ENCODE measurements around the gene KLHL26.
"Not testable (repeated sequence)": the region's sequence is repeated elsewhere in the genome, so short reads cannot be mapped to it uniquely, and the experiment has no call there.

KLHL26 gene

GRCh38 chr19:18667531-18668251, 30.9 kb downstream of the KLHL26 start:
- no peak for DNase-seq

- DNase-seq = no peak
These were observed 31.4 kb downstream of the KLHL26 start for GRCh38 chr19:18668252-18668631.

GRCh38 chr19:18668744-18669523, 32.1 kb downstream of the KLHL26 start:
- DNase-seq = no peak

- DNase-seq = no peak
These were observed 32.6 kb downstream of the KLHL26 start for GRCh38 chr19:18669524-18669817.

- DNase-seq = no peak
These were observed 33.1 kb downstream of the KLHL26 start for GRCh38 chr19:18669883-18670282.

- DNase-seq = no peak
These were observed 33.5 kb downstream of the KLHL26 start for GRCh38 chr19:18670312-18670711.

GRCh38 chr19:18671303-18672043, 34.6 kb downstream of the KLHL26 start:
- DNase-seq = no peak

GRCh38 chr19:18672044-18672451, 35.2 kb downstream of the KLHL26 start:
- no peak for DNase-seq

- no peak for DNase-seq
These were observed 35.9 kb downstream of the KLHL26 start for GRCh38 chr19:18672606-18673337.

- DNase-seq = peak; percentile 66
These were observed 37.8 kb downstream of the KLHL26 start for GRCh38 chr19:18674616-18675015.

- no peak for DNase-seq
These were observed 39.0 kb downstream of the KLHL26 start for GRCh38 chr19:18675779-18676178.

- DNase-seq = no peak
These were observed 39.9 kb downstream of the KLHL26 start for GRCh38 chr19:18676692-18677091.

GRCh38 chr19:18677156-18677555, 40.3 kb downstream of the KLHL26 start:
- DNase-seq = no peak

- not testable (repeated sequence) for DNase-seq
These were observed 43.3 kb downstream of the KLHL26 start for GRCh38 chr19:18680148-18680547.

- DNase-seq = no peak
These were observed 45.9 kb downstream of the KLHL26 start for GRCh38 chr19:18682807-18683108.

- peak; percentile 66 for DNase-seq
These were observed 46.5 kb downstream of the KLHL26 start, which contains the start of gene CRTC1 for GRCh38 chr19:18683109-18683957. CRTC1 (plus strand) TSS chr19:18683680; CDS start chr19:18683703, 23 bp downstream.

GRCh38 chr19:18683958-18684641, 47.3 kb downstream of the KLHL26 start:
- no peak for DNase-seq

GRCh38 chr19:18684642-18684993, 47.8 kb downstream of the KLHL26 start:
- DNase-seq = no peak

GRCh38 chr19:18685597-18686190, 48.9 kb downstream of the KLHL26 start:
- no peak for DNase-seq

- DNase-seq = no peak
These were observed 51.1 kb downstream of the KLHL26 start for GRCh38 chr19:18687740-18688465.

- no peak for DNase-seq
These were observed 59.2 kb downstream of the KLHL26 start for GRCh38 chr19:18696023-18696422.

Measured in NCI-H2029 (cell line).